H1 (cell line): Measurements from ENCODE around the gene ANKRD27. TPM values are rescaled to one million over a fixed set of nuclear protein-coding genes. Genes with fewer than 3 reads are reported as not detected.

Experiments
- POLR2A ChIP-seq, 2 experiments: IDR thresholded peaks; 1 replicate in 1 of 2; 2 replicates in 1 of 2; pipeline ENCODE4 v1.6.1; 2011; ENCODE audit warnings: low read depth in 2 of 2, low read length in 2 of 2, mild to moderate bottlenecking in 2 of 2; ENCODE audit errors: control extremely low read depth in 1 of 2
- RAD21 ChIP-seq, 2 experiments: IDR thresholded peaks in 1 of 2; conservative IDR thresholded peaks in 1 of 2; 2 replicates each; pipeline ENCODE4 v1.6.1; 2011; ENCODE audit warnings: low read depth in 2 of 2, low read length in 2 of 2, improper control_type of control experiment in 1 of 2, inconsistent platforms in 1 of 2, mild to moderate bottlenecking in 1 of 2, moderate library complexity in 1 of 2
- polyA plus RNA-seq, 7 experiments: library from polyadenylated mRNA; depleted of rRNA in 3 of 7; stranded (reverse) in 5 of 7; unstranded in 2 of 7; fragments of >200 nt in 5 of 7; fragments of 200-250 nt in 2 of 7; gene quantifications; 1 replicate in 5 of 7; 2 replicates in 1 of 7; 4 replicates in 1 of 7; pipeline versions ENCODE4 v1.2.1 to v1.2.3, GENCODE V29; 2011 to 2013; ENCODE audit warnings: missing spikeins in 2 of 7, mixed read lengths in 2 of 7
- total RNA-seq: library from RNA; stranded (reverse); fragmentation: NEBNext Ultra II Directional; extraction: Animal tissue kit (Norgen Biotek cat#: 25700); gene quantifications from 2 replicates; pipeline ENCODE4 v1.2.1, GENCODE V29; 2021

The ANKRD27 gene
- total and polyA plus RNA-seq, 2 of the 8 experiments (the other 6 are each of a cell fraction or from before 2014, with no cell fraction given), result 27.9 to 55.7 TPM

- no peak for TF ChIP-seq POLR2A (IDR thresholded peaks at IDR 0.05; ENCODE audit: control extremely low read depth in 1 of 2, low read depth in 2 of 2, low read length in 2 of 2)
- TF ChIP-seq RAD21 (IDR thresholded peaks at IDR 0.05 in 1 of 2, conservative IDR thresholded peaks at IDR 0.05 in 1 of 2; ENCODE audit: low read depth in 2 of 2, low read length in 2 of 2), result no peak
Observed at GRCh38 chr19:32613008-32613407, 62.0 kb downstream of the ANKRD27 start (continued).
